ENCODE measurements around the gene SESN1. TPM values are rescaled to one million over a fixed set of nuclear protein-coding genes. Genes with fewer than 3 reads are reported as not detected.

The SESN1 gene
- polyA plus RNA-seq, 3 donors = 1.8 to 21.0 (median 3.1) TPM

DNA sequence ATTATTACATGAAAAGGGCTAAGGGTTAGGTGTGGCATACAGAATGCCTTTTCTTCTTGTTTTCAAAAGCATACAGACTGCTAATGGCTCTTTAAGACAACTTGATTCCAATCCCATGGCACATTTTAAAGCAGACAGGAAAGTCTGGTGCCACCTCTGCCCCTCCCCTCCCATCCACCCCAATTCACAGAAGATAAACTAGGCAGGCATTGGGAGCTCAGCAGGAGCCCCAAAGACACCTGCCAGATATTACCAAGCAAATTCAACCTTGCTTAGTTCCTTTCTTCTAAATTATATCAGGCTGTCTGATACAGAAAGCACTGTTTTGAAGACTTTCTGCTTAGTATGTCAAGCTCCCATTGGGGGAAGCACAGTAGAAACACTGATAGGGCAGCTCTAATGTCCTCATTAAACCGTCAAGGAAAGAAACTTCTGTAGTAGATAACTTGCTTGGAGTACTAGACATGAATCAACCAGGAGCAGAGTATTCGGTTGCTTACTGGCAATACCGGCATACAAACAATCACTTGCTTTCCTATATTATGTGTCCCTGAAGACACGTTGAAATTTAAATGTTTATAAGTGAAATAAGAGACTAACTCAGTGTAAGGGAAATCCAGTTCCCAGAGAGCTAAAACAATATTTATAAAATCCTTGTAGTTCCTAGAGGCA is 13.0 kb downstream of the SESN1 start:
- H3K9me3 Mint-ChIP-seq = no peaks in the 10 kb centered on the region

DNA sequence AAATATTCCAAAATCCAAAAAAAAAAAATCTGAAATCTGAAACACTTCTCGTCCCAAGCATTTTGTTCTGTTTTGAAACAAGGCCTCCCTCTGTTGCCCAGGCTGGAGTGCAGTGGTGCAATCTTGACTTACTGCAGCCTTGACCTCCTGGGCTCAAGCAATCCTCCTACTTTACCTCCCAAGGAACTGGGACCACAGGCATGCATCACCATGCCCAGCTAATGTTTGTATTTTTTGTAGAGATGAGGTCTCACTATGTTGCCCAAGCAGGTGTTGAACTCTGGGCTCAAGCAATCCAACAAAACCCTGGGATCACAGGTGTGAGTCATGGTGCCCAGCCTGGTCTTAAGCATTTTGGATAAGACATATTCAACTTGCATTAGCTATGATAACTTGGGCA is 13.6 kb downstream of the SESN1 start:
- Histone ChIP-seq H3K9me3 (replicated peaks in 1 of 2; ENCODE audit: control insufficient read depth in 1 of 2, insufficient read depth in 1 of 2, low read length in 2 of 2) (no peaks in the 10 kb centered on the region), H3K27me3 (ENCODE audit: control insufficient read depth in 2 of 2, insufficient read depth in 2 of 2, low read length in 2 of 2) (no peaks in the 10 kb centered on the region), H4K20me1 (ENCODE audit: insufficient read depth, low read length) (peaks cover 17% of the 10 kb centered on the region), H3K79me2 (ENCODE audit: insufficient read depth, low read length) (peaks cover 3% of the 10 kb centered on the region), H3K36me3 (replicated peaks in 1 of 2; ENCODE audit: control insufficient read depth in 1 of 2, insufficient read depth in 2 of 2, low read length in 2 of 2) (peaks cover 0 to 13% of the 10 kb centered on the region in 2 donors), H3K4me1 (ENCODE audit: control insufficient read depth in 1 of 2, insufficient read depth in 2 of 2, low read length in 2 of 2) (peaks cover 0 to 7% of the 10 kb centered on the region in 2 donors), H3K9ac (ENCODE audit: insufficient read depth, low read length, poor library complexity, severe bottlenecking) (no peak overlapping the region), H3K27ac (ENCODE audit: low read depth in 1 of 2, low read length in 2 of 2) (no peak overlapping the region), H3K4me3 (replicated peaks in 1 of 3; ENCODE audit: low read depth in 2 of 3, low read length in 3 of 3) (no peak overlapping the region), H3K4me2 (replicated peaks; ENCODE audit: extremely low read depth, low read length, poor library complexity, severe bottlenecking) (no peak overlapping the region), H2AFZ (ENCODE audit: insufficient read depth, low read depth, low read length, poor library complexity, severe bottlenecking) (no peak overlapping the region)
- Mint-ChIP-seq H3K9me3 (no peaks in the 10 kb centered on the region), H3K4me1 (peaks cover 13% of the 10 kb centered on the region), H3K36me3 (peaks cover 11 to 15% of the 10 kb centered on the region in 2 donors), H3K27me3 (ENCODE audit: low read depth in 3 of 3) (no peaks in the 10 kb centered on the region), H3K27ac (peak overlapping the region in 1 of 7 donors; percentile 32), H3K4me3 (no peak overlapping the region)
- intact Hi-C loops (cut with micrococcal nuclease) = no loop called here
- no peak for DNase-seq
- WGBS (ENCODE audit: insufficient coverage) = 50% methylated on average over 1 of the region's 1 CpG
- TF ChIP-seq, protein P1, sequence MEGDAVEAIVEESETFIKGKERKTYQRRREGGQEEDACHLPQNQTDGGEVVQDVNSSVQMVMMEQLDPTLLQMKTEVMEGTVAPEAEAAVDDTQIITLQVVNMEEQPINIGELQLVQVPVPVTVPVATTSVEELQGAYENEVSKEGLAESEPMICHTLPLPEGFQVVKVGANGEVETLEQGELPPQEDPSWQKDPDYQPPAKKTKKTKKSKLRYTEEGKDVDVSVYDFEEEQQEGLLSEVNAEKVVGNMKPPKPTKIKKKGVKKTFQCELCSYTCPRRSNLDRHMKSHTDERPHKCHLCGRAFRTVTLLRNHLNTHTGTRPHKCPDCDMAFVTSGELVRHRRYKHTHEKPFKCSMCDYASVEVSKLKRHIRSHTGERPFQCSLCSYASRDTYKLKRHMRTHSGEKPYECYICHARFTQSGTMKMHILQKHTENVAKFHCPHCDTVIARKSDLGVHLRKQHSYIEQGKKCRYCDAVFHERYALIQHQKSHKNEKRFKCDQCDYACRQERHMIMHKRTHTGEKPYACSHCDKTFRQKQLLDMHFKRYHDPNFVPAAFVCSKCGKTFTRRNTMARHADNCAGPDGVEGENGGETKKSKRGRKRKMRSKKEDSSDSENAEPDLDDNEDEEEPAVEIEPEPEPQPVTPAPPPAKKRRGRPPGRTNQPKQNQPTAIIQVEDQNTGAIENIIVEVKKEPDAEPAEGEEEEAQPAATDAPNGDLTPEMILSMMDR (IDR thresholded peaks at IDR 0.05) = no peak

More for the DNA sequence above, 13.0 kb downstream of the SESN1 start:
- Mint-ChIP-seq H3K4me3 (no peak overlapping the region), H3K27ac (no peak overlapping the region), H3K4me1 (peaks cover 11% of the 10 kb centered on the region), H3K27me3 (ENCODE audit: low read depth in 3 of 3) (no peaks in the 10 kb centered on the region), H3K36me3 (peaks cover 11 to 15% of the 10 kb centered on the region in 2 donors)
- Histone ChIP-seq H3K36me3 (replicated peaks in 1 of 2; ENCODE audit: control insufficient read depth in 1 of 2, insufficient read depth in 2 of 2, low read length in 2 of 2) (peaks cover 0 to 17% of the 10 kb centered on the region in 2 donors), H3K4me3 (replicated peaks in 1 of 3; ENCODE audit: low read depth in 2 of 3, low read length in 3 of 3) (no peak overlapping the region), H3K9me3 (replicated peaks in 1 of 2; ENCODE audit: control insufficient read depth in 1 of 2, insufficient read depth in 1 of 2, low read length in 2 of 2) (no peaks in the 10 kb centered on the region), H3K27ac (ENCODE audit: low read depth in 1 of 2, low read length in 2 of 2) (no peak overlapping the region), H2AFZ (ENCODE audit: insufficient read depth, low read depth, low read length, poor library complexity, severe bottlenecking) (no peak overlapping the region), H3K79me2 (ENCODE audit: insufficient read depth, low read length) (peaks cover 3% of the 10 kb centered on the region), H3K27me3 (ENCODE audit: control insufficient read depth in 2 of 2, insufficient read depth in 2 of 2, low read length in 2 of 2) (no peaks in the 10 kb centered on the region), H3K4me2 (replicated peaks; ENCODE audit: extremely low read depth, low read length, poor library complexity, severe bottlenecking) (no peak overlapping the region), H3K9ac (ENCODE audit: insufficient read depth, low read length, poor library complexity, severe bottlenecking) (no peak overlapping the region), H3K4me1 (ENCODE audit: control insufficient read depth in 1 of 2, insufficient read depth in 2 of 2, low read length in 2 of 2) (peaks cover 0 to 7% of the 10 kb centered on the region in 2 donors), H4K20me1 (ENCODE audit: insufficient read depth, low read length) (peaks cover 17% of the 10 kb centered on the region)
- WGBS (ENCODE audit: insufficient coverage) = no CpG with 5 or more reads among the region's 4 CpGs
- DNase-seq = no peak
- TF ChIP-seq, protein P1 (IDR thresholded peaks at IDR 0.05) = no peak
- intact Hi-C loops (cut with micrococcal nuclease) = no loop called here
